HEK293 (cell line): ENCODE data around the gene TMEM181.

ENCODE experiments used
- CTCF ChIA-PET: fragments of 350-600 bp; formaldehyde crosslinking; extraction: SDS; loops from one replicate; lab custom pipeline; 2021; ENCODE audit warnings: antibody characterized with exemption; lab: Yijun Ruan, JAX
- POLR2A ChIA-PET: fragments of 300-600 bp; formaldehyde crosslinking; extraction: SDS; loops from one replicate; lab custom pipeline; 2020; ENCODE audit warnings: antibody characterized with exemption, inconsistent platforms; lab: Yijun Ruan, JAX
- H3K27ac ChIP-seq: fragments of 200-500 bp; sonication (Bioruptor generic); 2 replicates; pipeline ENCODE4 v1.5.1; 2014; ENCODE audit warnings: low read depth, low read length, control low read depth, inconsistent platforms; ENCODE audit errors: extremely low read depth
- H3K36me3 ChIP-seq, 2 experiments: fragments of 200-500 bp in 1 of 2; sonication (Bioruptor generic) in 1 of 2; 1 replicate in 1 of 2; 2 replicates in 1 of 2; pipeline ENCODE4 v1.5.1; 2014 to 2017; ENCODE audit warnings: inconsistent platforms in 2 of 2, low read length in 2 of 2; ENCODE audit not compliant: control insufficient read depth in 2 of 2, insufficient read depth in 1 of 2
- H3K4me1 ChIP-seq: fragments of 200-500 bp; sonication (Bioruptor generic); 2 replicates; pipeline ENCODE4 v1.5.1; 2014; ENCODE audit warnings: mild to moderate bottlenecking, low read length, inconsistent platforms; ENCODE audit not compliant: control insufficient read depth, insufficient read depth
- H3K4me3 ChIP-seq: 2 replicates; pipeline ENCODE4 v1.5.1; 2011; ENCODE audit warnings: low read depth, mild to moderate bottlenecking, control low read depth, low read length, moderate library complexity
- H3K9me3 ChIP-seq: fragments of 200-500 bp; sonication (Bioruptor generic); 2 replicates; pipeline ENCODE4 v1.5.1; 2014; ENCODE audit warnings: low read depth, low read length, inconsistent platforms; ENCODE audit not compliant: control insufficient read depth, insufficient read depth
- FEZF1 ChIP-seq: fragments of 450-650 bp; formaldehyde crosslinking; IDR thresholded peaks from 2 replicates; pipeline ENCODE4 v1.5.1; 2016; ENCODE audit warnings: missing biosample characterization, missing genetic modification characterization
- GLI4 ChIP-seq: fragments of 450-650 bp; formaldehyde crosslinking; IDR thresholded peaks from 2 replicates; pipeline ENCODE4 v1.5.1; 2016; ENCODE audit warnings: missing biosample characterization, missing genetic modification characterization
- GLIS1 ChIP-seq: fragments of 450-650 bp; formaldehyde crosslinking; IDR thresholded peaks from 2 replicates; pipeline ENCODE4 v1.5.1; 2016; ENCODE audit warnings: missing biosample characterization, missing genetic modification characterization
- KLF17 ChIP-seq: fragments of 450-650 bp; formaldehyde crosslinking; IDR thresholded peaks from 2 replicates; pipeline ENCODE4 v1.5.1; 2016; ENCODE audit warnings: missing biosample characterization, missing genetic modification characterization
- TSHZ1 ChIP-seq: fragments of 450-650 bp; formaldehyde crosslinking; IDR thresholded peaks from 2 replicates; pipeline ENCODE4 v1.5.1; 2016; ENCODE audit warnings: missing biosample characterization, missing genetic modification characterization, borderline replicate concordance
- ZFP37 ChIP-seq: fragments of 450-650 bp; formaldehyde crosslinking; IDR thresholded peaks from 2 replicates; pipeline ENCODE4 v1.5.1; 2016; ENCODE audit warnings: missing biosample characterization, missing genetic modification characterization
- ZIC2 ChIP-seq: fragments of 450-650 bp; formaldehyde crosslinking; IDR thresholded peaks from 2 replicates; pipeline ENCODE4 v1.5.1; 2016; ENCODE audit warnings: missing biosample characterization, missing genetic modification characterization
- ZNF2 ChIP-seq: fragments of 450-650 bp; formaldehyde crosslinking; IDR thresholded peaks from 2 replicates; pipeline ENCODE4 v1.5.1; 2016; ENCODE audit warnings: missing biosample characterization, missing genetic modification characterization
- ZNF24 ChIP-seq: fragments of 450-650 bp; formaldehyde crosslinking; IDR thresholded peaks from 2 replicates; pipeline ENCODE4 v1.5.1; 2016; ENCODE audit warnings: missing biosample characterization, missing genetic modification characterization
- ZNF248 ChIP-seq: fragments of 450-650 bp; formaldehyde crosslinking; IDR thresholded peaks from 2 replicates; pipeline ENCODE4 v1.5.1; 2017; ENCODE audit warnings: missing biosample characterization, missing genetic modification characterization
- ZNF350 ChIP-seq: fragments of 450-650 bp; formaldehyde crosslinking; IDR thresholded peaks from 2 replicates; pipeline ENCODE4 v1.5.0; 2017; ENCODE audit warnings: missing biosample characterization, mild to moderate bottlenecking, missing genetic modification characterization
- ZNF610 ChIP-seq: fragments of 450-650 bp; formaldehyde crosslinking; IDR thresholded peaks from 2 replicates; pipeline ENCODE4 v1.5.1; 2016; ENCODE audit warnings: missing biosample characterization, missing genetic modification characterization, borderline replicate concordance
- ZNF624 ChIP-seq: fragments of 450-650 bp; formaldehyde crosslinking; IDR thresholded peaks from 2 replicates; pipeline ENCODE4 v1.5.1; 2017; ENCODE audit warnings: missing biosample characterization, missing genetic modification characterization
- ZNF768 ChIP-seq: fragments of 450-650 bp; formaldehyde crosslinking; IDR thresholded peaks from 2 replicates; pipeline ENCODE4 v1.5.1; 2018; ENCODE audit warnings: missing biosample characterization, mild to moderate bottlenecking, missing genetic modification characterization
- TF ChIP-seq, protein P1 (sequence below): fragments of 450-650 bp; formaldehyde crosslinking; IDR thresholded peaks from 2 replicates; pipeline ENCODE4 v1.5.1; 2016; ENCODE audit warnings: missing biosample characterization, missing genetic modification characterization
- TF ChIP-seq, protein P2 (sequence below): fragments of 450-650 bp; formaldehyde crosslinking; IDR thresholded peaks from 2 replicates; pipeline ENCODE4 v1.5.1; 2016; ENCODE audit warnings: missing biosample characterization, missing genetic modification characterization
- TF ChIP-seq, protein P3 (sequence below): fragments of 450-650 bp; formaldehyde crosslinking; IDR thresholded peaks from 2 replicates; pipeline ENCODE4 v1.5.1; 2017; ENCODE audit warnings: missing biosample characterization, missing genetic modification characterization

The TMEM181 gene

DNA sequence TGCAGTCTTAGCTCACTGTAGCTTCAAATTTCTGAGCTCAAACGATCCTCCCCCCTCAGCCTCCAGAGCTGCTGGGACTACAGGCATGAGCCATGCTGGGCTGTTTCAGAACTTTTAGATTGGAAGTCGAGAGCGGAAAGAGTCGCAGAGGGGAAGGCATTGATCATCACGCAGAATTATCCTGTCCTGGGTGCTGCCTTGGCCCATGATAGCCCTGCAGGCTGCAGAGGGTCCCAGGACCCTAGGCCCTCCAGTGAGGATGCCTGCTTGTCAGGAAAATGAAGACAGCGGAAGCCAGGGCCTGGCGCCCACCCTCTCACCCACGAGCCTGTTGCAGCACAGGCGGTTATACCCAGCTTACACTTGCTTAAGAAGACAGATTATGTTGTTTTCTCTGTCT, 9.1 kb downstream of the TMEM181 start:
- Histone ChIP-seq H3K27ac (no peak overlapping the region), H3K36me3 (peaks cover 0 to 26% of the 10 kb centered on the region in 2 experiments; a peak in 1 of 3 replicates), H3K4me1 (peaks cover 3% of the 10 kb centered on the region), H3K4me3 (no peak overlapping the region), H3K9me3 (no peaks in the 10 kb centered on the region)
- CTCF ChIA-PET: interaction anchor here (0.6 kb wide), 1 partner anchor 354 kb away, joined by 3 read pairs; no protein-coding TSS in a partner anchor
- POLR2A ChIA-PET: interaction anchor here (0.7 kb wide), 1 partner anchor 30 kb away, joined by 5 read pairs; no protein-coding TSS in a partner anchor
- TF ChIP-seq GLIS1: no peak
- TF ChIP-seq ZNF248 (tag by site-specific recombination): no peak
- TF ChIP-seq, protein P1, sequence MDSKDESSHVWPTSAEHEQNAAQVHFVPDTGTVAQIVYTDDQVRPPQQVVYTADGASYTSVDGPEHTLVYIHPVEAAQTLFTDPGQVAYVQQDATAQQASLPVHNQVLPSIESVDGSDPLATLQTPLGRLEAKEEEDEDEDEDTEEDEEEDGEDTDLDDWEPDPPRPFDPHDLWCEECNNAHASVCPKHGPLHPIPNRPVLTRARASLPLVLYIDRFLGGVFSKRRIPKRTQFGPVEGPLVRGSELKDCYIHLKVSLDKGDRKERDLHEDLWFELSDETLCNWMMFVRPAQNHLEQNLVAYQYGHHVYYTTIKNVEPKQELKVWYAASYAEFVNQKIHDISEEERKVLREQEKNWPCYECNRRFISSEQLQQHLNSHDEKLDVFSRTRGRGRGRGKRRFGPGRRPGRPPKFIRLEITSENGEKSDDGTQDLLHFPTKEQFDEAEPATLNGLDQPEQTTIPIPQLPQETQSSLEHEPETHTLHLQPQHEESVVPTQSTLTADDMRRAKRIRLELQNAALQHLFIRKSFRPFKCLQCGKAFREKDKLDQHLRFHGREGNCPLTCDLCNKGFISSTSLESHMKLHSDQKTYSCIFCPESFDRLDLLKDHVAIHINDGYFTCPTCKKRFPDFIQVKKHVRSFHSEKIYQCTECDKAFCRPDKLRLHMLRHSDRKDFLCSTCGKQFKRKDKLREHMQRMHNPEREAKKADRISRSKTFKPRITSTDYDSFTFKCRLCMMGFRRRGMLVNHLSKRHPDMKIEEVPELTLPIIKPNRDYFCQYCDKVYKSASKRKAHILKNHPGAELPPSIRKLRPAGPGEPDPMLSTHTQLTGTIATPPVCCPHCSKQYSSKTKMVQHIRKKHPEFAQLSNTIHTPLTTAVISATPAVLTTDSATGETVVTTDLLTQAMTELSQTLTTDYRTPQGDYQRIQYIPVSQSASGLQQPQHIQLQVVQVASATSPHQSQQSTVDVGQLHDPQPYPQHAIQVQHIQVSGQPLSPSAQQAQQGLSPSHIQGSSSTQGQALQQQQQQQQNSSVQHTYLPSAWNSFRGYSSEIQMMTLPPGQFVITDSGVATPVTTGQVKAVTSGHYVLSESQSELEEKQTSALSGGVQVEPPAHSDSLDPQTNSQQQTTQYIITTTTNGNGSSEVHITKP (tag by site-specific recombination): no peak
- TF ChIP-seq, protein P2, sequence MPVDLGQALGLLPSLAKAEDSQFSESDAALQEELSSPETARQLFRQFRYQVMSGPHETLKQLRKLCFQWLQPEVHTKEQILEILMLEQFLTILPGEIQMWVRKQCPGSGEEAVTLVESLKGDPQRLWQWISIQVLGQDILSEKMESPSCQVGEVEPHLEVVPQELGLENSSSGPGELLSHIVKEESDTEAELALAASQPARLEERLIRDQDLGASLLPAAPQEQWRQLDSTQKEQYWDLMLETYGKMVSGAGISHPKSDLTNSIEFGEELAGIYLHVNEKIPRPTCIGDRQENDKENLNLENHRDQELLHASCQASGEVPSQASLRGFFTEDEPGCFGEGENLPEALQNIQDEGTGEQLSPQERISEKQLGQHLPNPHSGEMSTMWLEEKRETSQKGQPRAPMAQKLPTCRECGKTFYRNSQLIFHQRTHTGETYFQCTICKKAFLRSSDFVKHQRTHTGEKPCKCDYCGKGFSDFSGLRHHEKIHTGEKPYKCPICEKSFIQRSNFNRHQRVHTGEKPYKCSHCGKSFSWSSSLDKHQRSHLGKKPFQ (tag by site-specific recombination): no peak
- no peak for TF ChIP-seq ZNF624 (tag by site-specific recombination)
- TF ChIP-seq TSHZ1: no peak
- TF ChIP-seq GLI4 (tag by site-specific recombination): no peak
- TF ChIP-seq ZNF2: no peak
- no peak for TF ChIP-seq ZNF24 (tag by site-specific recombination)

- Histone ChIP-seq H3K27ac (no peak overlapping the region), H3K9me3 (no peaks in the 10 kb centered on the region), H3K36me3 (peaks cover 0 to 37% of the 10 kb centered on the region in 2 experiments; a peak in 1 of 3 replicates), H3K4me1 (peaks cover 3% of the 10 kb centered on the region), H3K4me3 (no peak overlapping the region)
- TF ChIP-seq FEZF1 (tag by site-specific recombination): no peak
- peak; percentile 87 for TF ChIP-seq ZNF2
- TF ChIP-seq ZFP37 (tag by site-specific recombination): no peak
- TF ChIP-seq, protein P3, sequence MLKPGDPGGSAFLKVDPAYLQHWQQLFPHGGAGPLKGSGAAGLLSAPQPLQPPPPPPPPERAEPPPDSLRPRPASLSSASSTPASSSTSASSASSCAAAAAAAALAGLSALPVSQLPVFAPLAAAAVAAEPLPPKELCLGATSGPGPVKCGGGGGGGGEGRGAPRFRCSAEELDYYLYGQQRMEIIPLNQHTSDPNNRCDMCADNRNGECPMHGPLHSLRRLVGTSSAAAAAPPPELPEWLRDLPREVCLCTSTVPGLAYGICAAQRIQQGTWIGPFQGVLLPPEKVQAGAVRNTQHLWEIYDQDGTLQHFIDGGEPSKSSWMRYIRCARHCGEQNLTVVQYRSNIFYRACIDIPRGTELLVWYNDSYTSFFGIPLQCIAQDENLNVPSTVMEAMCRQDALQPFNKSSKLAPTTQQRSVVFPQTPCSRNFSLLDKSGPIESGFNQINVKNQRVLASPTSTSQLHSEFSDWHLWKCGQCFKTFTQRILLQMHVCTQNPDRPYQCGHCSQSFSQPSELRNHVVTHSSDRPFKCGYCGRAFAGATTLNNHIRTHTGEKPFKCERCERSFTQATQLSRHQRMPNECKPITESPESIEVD: no peak
- no peak for TF ChIP-seq ZNF350
- TF ChIP-seq KLF17: no peak
- no peak for TF ChIP-seq ZNF768 (tag by site-specific recombination)
- no peak for TF ChIP-seq ZNF248 (tag by site-specific recombination)
- no peak for TF ChIP-seq ZNF610
- TF ChIP-seq ZIC2 (tag by site-specific recombination): 0 out of 2 replicates have a peak, but pooled peaks have one; percentile 7
- CTCF ChIA-PET: interaction anchor here (0.8 to 1.1 kb wide), 2 partner anchors 121 to 356 kb away, joined by 3 to 5 read pairs; no protein-coding TSS in a partner anchor
- POLR2A ChIA-PET: interaction anchor here (0.7 kb wide), 1 partner anchor 108 kb away, joined by 3 read pairs; no protein-coding TSS in a partner anchor
Observed at GRCh38 chr6:158570681-158570962, 10.7 kb downstream of the TMEM181 start.
